ENCODE results near the gene NTM. TPM values are rescaled to one million over a fixed set of nuclear protein-coding genes. Genes with fewer than 3 reads are reported as not detected.

Gene NTM
- total and polyA plus RNA-seq, 2 donors (not counting 1 experiment from before 2014, with no cell fraction given), result 12.3 to 28.6 TPM

DNA sequence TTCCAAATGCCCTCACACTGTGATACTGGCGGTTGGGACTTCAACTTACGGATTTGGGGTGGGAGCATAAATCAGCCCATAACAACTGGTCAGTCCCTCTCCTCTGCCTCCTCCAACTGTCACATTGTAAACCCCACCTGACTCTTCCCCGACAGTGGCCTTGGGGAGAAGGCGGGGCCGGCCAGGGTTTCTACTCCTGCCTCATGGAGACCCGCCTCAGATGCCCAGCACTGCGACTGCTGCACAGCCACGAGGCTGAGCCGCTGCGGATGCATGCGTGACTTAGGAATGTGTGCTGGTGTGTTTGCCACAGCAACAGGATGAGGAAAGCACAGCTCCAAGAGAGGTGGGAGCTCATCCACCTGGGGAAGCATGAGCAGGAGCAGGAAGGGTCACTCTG, 914.2 kb downstream of the NTM start:
- H3K36me3 ChIP-seq (ENCODE audit: control insufficient read depth, insufficient read depth, low read length), result no peaks in the 10 kb centered on the region
- H3K27me3 ChIP-seq (ENCODE audit: control insufficient read depth, insufficient read depth, low read length), result no peaks in the 10 kb centered on the region
- no peak for TF ChIP-seq EZH2 (IDR thresholded peaks at IDR 0.05; ENCODE audit: low read length, missing control alignments)
- TF ChIP-seq, protein P1, sequence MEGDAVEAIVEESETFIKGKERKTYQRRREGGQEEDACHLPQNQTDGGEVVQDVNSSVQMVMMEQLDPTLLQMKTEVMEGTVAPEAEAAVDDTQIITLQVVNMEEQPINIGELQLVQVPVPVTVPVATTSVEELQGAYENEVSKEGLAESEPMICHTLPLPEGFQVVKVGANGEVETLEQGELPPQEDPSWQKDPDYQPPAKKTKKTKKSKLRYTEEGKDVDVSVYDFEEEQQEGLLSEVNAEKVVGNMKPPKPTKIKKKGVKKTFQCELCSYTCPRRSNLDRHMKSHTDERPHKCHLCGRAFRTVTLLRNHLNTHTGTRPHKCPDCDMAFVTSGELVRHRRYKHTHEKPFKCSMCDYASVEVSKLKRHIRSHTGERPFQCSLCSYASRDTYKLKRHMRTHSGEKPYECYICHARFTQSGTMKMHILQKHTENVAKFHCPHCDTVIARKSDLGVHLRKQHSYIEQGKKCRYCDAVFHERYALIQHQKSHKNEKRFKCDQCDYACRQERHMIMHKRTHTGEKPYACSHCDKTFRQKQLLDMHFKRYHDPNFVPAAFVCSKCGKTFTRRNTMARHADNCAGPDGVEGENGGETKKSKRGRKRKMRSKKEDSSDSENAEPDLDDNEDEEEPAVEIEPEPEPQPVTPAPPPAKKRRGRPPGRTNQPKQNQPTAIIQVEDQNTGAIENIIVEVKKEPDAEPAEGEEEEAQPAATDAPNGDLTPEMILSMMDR (conservative IDR thresholded peaks at IDR 0.05 in 1 of 2, IDR thresholded peaks at IDR 0.05 in 1 of 2; ENCODE audit: low read depth in 1 of 2, low read length in 2 of 2), result no peak
- H4K20me1 ChIP-seq (ENCODE audit: control insufficient read depth, extremely low read depth, insufficient read depth, low read length), result no peaks in the 10 kb centered on the region
- no peaks in the 10 kb centered on the region for H3K9me3 ChIP-seq (ENCODE audit: control insufficient read depth, insufficient read depth, low read depth, low read length)
- H3K79me2 ChIP-seq (ENCODE audit: control insufficient read depth, insufficient read depth, low read length), result no peaks in the 10 kb centered on the region
- H3K4me3 ChIP-seq (replicated peaks in 1 of 4; ENCODE audit: control extremely low read depth in 1 of 4, insufficient read depth in 1 of 4, low read depth in 3 of 4, low read length in 4 of 4), result no peak overlapping the region
- H3K27ac ChIP-seq (ENCODE audit: insufficient read depth, low read length), result no peak overlapping the region
- no peak for DNase-seq (ENCODE audit: low read depth in 2 of 2)
- H2AFZ ChIP-seq (ENCODE audit: low read length), result no peak overlapping the region
- no peaks in the 10 kb centered on the region for H3K4me1 ChIP-seq (ENCODE audit: control insufficient read depth, extremely low read depth, insufficient read depth, low read length)
- H3K4me2 ChIP-seq (ENCODE audit: extremely low read depth, insufficient read depth, low read length), result no peak overlapping the region
- H3K9ac ChIP-seq (ENCODE audit: insufficient read depth, low read length), result no peak overlapping the region

DNA sequence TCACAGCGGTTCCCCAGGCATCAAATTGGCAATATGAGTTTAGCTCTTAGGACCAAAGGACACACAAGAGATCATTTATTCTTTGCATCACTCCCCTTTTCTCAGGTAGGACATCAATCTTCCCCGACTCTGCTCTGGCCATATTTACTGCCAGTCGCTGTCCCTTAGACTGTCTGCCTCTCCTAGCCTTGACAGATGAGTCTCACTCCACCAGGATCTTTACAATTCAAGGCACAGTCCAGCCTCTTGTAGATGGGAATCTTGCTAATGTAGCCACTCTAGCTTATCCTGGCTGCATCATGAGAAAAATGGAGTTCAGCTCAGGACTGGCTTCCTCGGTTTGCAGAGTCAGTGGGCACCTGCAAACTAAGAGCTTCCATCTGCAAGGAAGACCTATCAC, 915.2 kb downstream of the NTM start:
- H3K27me3 ChIP-seq (ENCODE audit: control insufficient read depth, insufficient read depth, low read length), result no peaks in the 10 kb centered on the region
- H3K36me3 ChIP-seq (ENCODE audit: control insufficient read depth, insufficient read depth, low read length), result no peaks in the 10 kb centered on the region
- H3K9ac ChIP-seq (ENCODE audit: insufficient read depth, low read length), result no peak overlapping the region
- no peak for DNase-seq (ENCODE audit: low read depth in 2 of 2)
- no peak overlapping the region for H3K4me3 ChIP-seq (replicated peaks in 1 of 4; ENCODE audit: control extremely low read depth in 1 of 4, insufficient read depth in 1 of 4, low read depth in 3 of 4, low read length in 4 of 4)
- no peak overlapping the region for H3K27ac ChIP-seq (ENCODE audit: insufficient read depth, low read length)
- no peaks in the 10 kb centered on the region for H3K9me3 ChIP-seq (ENCODE audit: control insufficient read depth, insufficient read depth, low read depth, low read length)
- H2AFZ ChIP-seq (ENCODE audit: low read length), result no peak overlapping the region
- H4K20me1 ChIP-seq (ENCODE audit: control insufficient read depth, extremely low read depth, insufficient read depth, low read length), result no peaks in the 10 kb centered on the region
- TF ChIP-seq, protein P1 (conservative IDR thresholded peaks at IDR 0.05 in 1 of 2, IDR thresholded peaks at IDR 0.05 in 1 of 2; ENCODE audit: low read depth in 1 of 2, low read length in 2 of 2), result no peak
- no peak for TF ChIP-seq EZH2 (IDR thresholded peaks at IDR 0.05; ENCODE audit: low read length, missing control alignments)
- H3K79me2 ChIP-seq (ENCODE audit: control insufficient read depth, insufficient read depth, low read length), result no peaks in the 10 kb centered on the region
- no peaks in the 10 kb centered on the region for H3K4me1 ChIP-seq (ENCODE audit: control insufficient read depth, extremely low read depth, insufficient read depth, low read length)
- no peak overlapping the region for H3K4me2 ChIP-seq (ENCODE audit: extremely low read depth, insufficient read depth, low read length)

DNA sequence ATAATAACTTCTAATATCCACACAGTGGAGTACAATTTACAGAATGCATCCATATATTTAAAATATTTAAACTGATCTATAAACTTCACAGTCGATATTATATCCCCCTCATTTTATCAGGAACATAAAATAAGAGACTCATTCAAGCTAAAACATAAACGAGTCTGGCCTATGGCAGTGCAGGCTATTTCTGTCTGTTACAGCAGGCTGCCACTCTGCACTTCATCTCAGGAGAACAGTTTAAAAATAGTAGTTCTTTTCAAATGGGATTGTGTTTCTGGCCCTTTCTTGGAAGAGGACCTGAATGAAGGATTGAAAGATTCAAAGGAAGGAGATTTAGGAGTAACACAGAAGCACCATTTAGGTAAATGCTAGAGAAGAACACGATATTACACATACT, 915.7 kb downstream of the NTM start:
- Histone ChIP-seq H3K79me2 (ENCODE audit: control insufficient read depth, insufficient read depth, low read length) (no peaks in the 10 kb centered on the region), H3K36me3 (ENCODE audit: control insufficient read depth, insufficient read depth, low read length) (no peaks in the 10 kb centered on the region), H3K4me2 (ENCODE audit: extremely low read depth, insufficient read depth, low read length) (no peak overlapping the region), H3K9ac (ENCODE audit: insufficient read depth, low read length) (no peak overlapping the region), H3K27ac (ENCODE audit: insufficient read depth, low read length) (no peak overlapping the region), H3K27me3 (ENCODE audit: control insufficient read depth, insufficient read depth, low read length) (no peaks in the 10 kb centered on the region), H3K4me1 (ENCODE audit: control insufficient read depth, extremely low read depth, insufficient read depth, low read length) (no peaks in the 10 kb centered on the region), H3K9me3 (ENCODE audit: control insufficient read depth, insufficient read depth, low read depth, low read length) (no peaks in the 10 kb centered on the region), H2AFZ (ENCODE audit: low read length) (no peak overlapping the region), H3K4me3 (replicated peaks in 1 of 4; ENCODE audit: control extremely low read depth in 1 of 4, insufficient read depth in 1 of 4, low read depth in 3 of 4, low read length in 4 of 4) (no peak overlapping the region), H4K20me1 (ENCODE audit: control insufficient read depth, extremely low read depth, insufficient read depth, low read length) (no peaks in the 10 kb centered on the region)
- TF ChIP-seq, protein P1 (conservative IDR thresholded peaks at IDR 0.05 in 1 of 2, IDR thresholded peaks at IDR 0.05 in 1 of 2; ENCODE audit: low read depth in 1 of 2, low read length in 2 of 2), result no peak
- TF ChIP-seq EZH2 (IDR thresholded peaks at IDR 0.05; ENCODE audit: low read length, missing control alignments), result no peak
- no peak for DNase-seq (ENCODE audit: low read depth in 2 of 2)
